Sciatic nerve (tissue), 2 donors: ENCODE data around the gene MBIP. TPM values are rescaled to one million over a fixed set of nuclear protein-coding genes. Genes with fewer than 3 reads are reported as not detected.

Experiments used
- ATAC-seq: fragments of 200-7000 bp; cut with Tn5 transposase; one replicate; pipeline ENCODE4 v1.9.1; 2020; ENCODE audit warnings: mild to moderate bottlenecking, moderate library complexity
- DNase-seq: peaks from one replicate; pipeline ENCODE4 v3.0.0-alpha.2; 2020; ENCODE audit warnings: low spot score
- intact Hi-C: fragments of 100-400 bp; cut with DNase I; formaldehyde crosslinking; loops from one replicate; pipeline ENCODE4 v1.14.2; 2022
- total RNA-seq: library from RNA; stranded (reverse); fragmentation: NEBNext Ultra II Directional; extraction: Animal tissue kit (Norgen Biotek cat#: 25700); gene quantifications from one replicate; pipeline ENCODE4 v1.2.1, GENCODE V29; 2021
- donor health status: DM: no; HTN: no; CAD: no.
- donor health status: DM: no; HTN: no; CAD: no.

Gene MBIP
- total RNA-seq, 1 donor from 2014 or later = 33.7 TPM

GRCh38 chr14:36271939-36272907 lies 48.2 kb downstream of the MBIP start:
- DNase-seq = no peak
- ATAC-seq = peak; percentile 44
- intact Hi-C loops = no loop called here

GRCh38 chr14:36271222-36271621 lies 49.2 kb downstream of the MBIP start:
- intact Hi-C loops = no loop called here
- ATAC-seq = peak; percentile 60
- no peak for DNase-seq

GRCh38 chr14:36270191-36270590 lies 50.2 kb downstream of the MBIP start:
- intact Hi-C loops = no loop called here
- DNase-seq (no peak), ATAC-seq (no peak)

GRCh38 chr14:36268121-36268520 lies 52.3 kb downstream of the MBIP start:
- DNase-seq = no peak
- ATAC-seq = no peak
- intact Hi-C loops = no loop called here

- no peak for DNase-seq
- intact Hi-C loops = no loop called here
- ATAC-seq = no peak
These were observed 55.8 kb downstream of the MBIP start for GRCh38 chr14:36264595-36264994.

GRCh38 chr14:36264107-36264506 lies 56.3 kb downstream of the MBIP start:
- ATAC-seq (no peak), DNase-seq (no peak)
- intact Hi-C loops = no loop called here

- intact Hi-C loops = no loop called here
- DNase-seq (no peak), ATAC-seq (no peak)
These were observed 59.3 kb downstream of the MBIP start for GRCh38 chr14:36260970-36261640.

- ATAC-seq (no peak), DNase-seq (no peak)
- intact Hi-C loops = no loop called here
These were observed 62.2 kb downstream of the MBIP start for GRCh38 chr14:36258241-36258640.

GRCh38 chr14:36256126-36256801 lies 64.2 kb downstream of the MBIP start:
- ATAC-seq = peak; percentile 95
- DNase-seq = no peak
- intact Hi-C loops = no loop called here

GRCh38 chr14:36254020-36254624 lies 66.3 kb downstream of the MBIP start:
- DNase-seq (no peak), ATAC-seq (no peak)
- intact Hi-C loops = no loop called here

Other genes starting within 250 kb of the MBIP start
- not detected for gene PTCSC3, start 143.9 kb downstream of the MBIP start, total RNA-seq
- 0.22 TPM for gene NKX2-1, start 199.6 kb upstream of the MBIP start, total RNA-seq